ENCODE results near the gene NDUFA6. TPM values are rescaled to one million over a fixed set of nuclear protein-coding genes. Genes with fewer than 3 reads are reported as not detected.

Gene NDUFA6
- total and polyA plus RNA-seq, 2 of the 13 experiments (the other 11 are each of a cell fraction or from before 2014, with no cell fraction given) = 68.5 to 87.8 TPM

GRCh38 chr22:42077486-42078125 lies 13.0 kb downstream of the NDUFA6 start:
- Histone ChIP-seq H3K9ac (ENCODE audit: insufficient read depth, low read depth, low read length) (no peak overlapping the region; the same call in 1 of the 2 replicates), H3K4me3 (replicated peaks in 1 of 3; ENCODE audit: insufficient read depth in 1 of 3, low read depth in 2 of 3, low read length in 3 of 3) (no peak overlapping the region), H3K27ac (ENCODE audit: extremely low read length, insufficient read depth, low read length) (no peak overlapping the region), H3K79me2 (ENCODE audit: insufficient read depth, low read length) (peaks cover 11% of the 10 kb centered on the region), H3K36me3 (replicated peaks in 1 of 2; ENCODE audit: control insufficient read depth in 1 of 2, insufficient read depth in 2 of 2, low read length in 2 of 2) (peaks cover 0 to 7% of the 10 kb centered on the region in 2 experiments; a peak in 1 of 5 replicates), H4K20me1 (ENCODE audit: insufficient read depth, low read length) (no peaks in the 10 kb centered on the region), H3K4me2 (ENCODE audit: low read depth, low read length) (no peak overlapping the region), H2AFZ (ENCODE audit: low read length) (no peak overlapping the region), H3K27me3 (ENCODE audit: control insufficient read depth in 1 of 2, insufficient read depth in 2 of 2, low read length in 2 of 2) (no peaks in the 10 kb centered on the region; a peak in 2 of 5 replicates), H3K9me3 (ENCODE audit: low read length) (no peaks in the 10 kb centered on the region), H3K4me1 (ENCODE audit: insufficient read depth, low read length) (peaks cover 27% of the 10 kb centered on the region)
- ChIA-PET CTCF (ENCODE audit: low intra/inter-chr PET ratio, low total read pairs) (no interaction called here), POLR2A (interaction anchor here (1.7 to 3.8 kb wide), 2 partner anchors 12 to 13 kb away, joined by 5 to 89 read pairs; partner anchors contain the start of gene NDUFA6)
- TF ChIP-seq ZNF567 (CRISPR knock-in tag; IDR thresholded peaks at IDR 0.05; ENCODE audit: borderline replicate concordance) = no peak
- TF ChIP-seq ZNF24 (IDR thresholded peaks at IDR 0.05) = no peak
- no peak for TF ChIP-seq TRAFD1 (CRISPR knock-in tag; IDR thresholded peaks at IDR 0.05; ENCODE audit: borderline replicate concordance)
- TF ChIP-seq RXRA (CRISPR knock-in tag; IDR thresholded peaks at IDR 0.05) = 0 out of 2 replicates have a peak, but pooled peaks have one; percentile 22
- no peak for TF ChIP-seq ELF1 (CRISPR knock-in tag; IDR thresholded peaks at IDR 0.05)
- TF ChIP-seq NAIF1 (CRISPR knock-in tag; IDR thresholded peaks at IDR 0.05; ENCODE audit: borderline replicate concordance) = no peak
- no peak for TF ChIP-seq MYNN (CRISPR knock-in tag; IDR thresholded peaks at IDR 0.05; ENCODE audit: low read depth)
- no peak for TF ChIP-seq CREB1 (IDR thresholded peaks at IDR 0.05)
- TF ChIP-seq CREB1 (CRISPR knock-in tag; IDR thresholded peaks at IDR 0.05) = no peak
- TF ChIP-seq NFIB (CRISPR knock-in tag; IDR thresholded peaks at IDR 0.05; ENCODE audit: borderline replicate concordance) = no peak
- no CpG with 5 or more reads among the region's 21 CpGs for WGBS (ENCODE audit: low lambda C conversion rate)
- no peak for FAIRE-seq
- in situ Hi-C loops (cut with HindIII; ENCODE audit: extremely low pct_ligation_motif_present, low pct_unique_long_range_greater_than_20kb) = no loop called here
- intact Hi-C loops (cut with micrococcal nuclease; ENCODE audit: unreplicated experiment) = no loop called here
- no peak for ATAC-seq
- BruUV-seq (replicated peaks) = no TSS peak
- no peak for DNase-seq (ENCODE audit: low spot score)

All from HepG2 (cell line).